ENCODE measurements around the gene SH3BP1. TPM values are rescaled to one million over a fixed set of nuclear protein-coding genes. Genes with fewer than 3 reads are reported as not detected.

The SH3BP1 gene
- total and polyA plus RNA-seq, 9 of the 15 experiments (the other 6 are each of a cell fraction or from before 2014, with no cell fraction given) = 0.10 to 36.2 (median 10.4) TPM

DNA sequence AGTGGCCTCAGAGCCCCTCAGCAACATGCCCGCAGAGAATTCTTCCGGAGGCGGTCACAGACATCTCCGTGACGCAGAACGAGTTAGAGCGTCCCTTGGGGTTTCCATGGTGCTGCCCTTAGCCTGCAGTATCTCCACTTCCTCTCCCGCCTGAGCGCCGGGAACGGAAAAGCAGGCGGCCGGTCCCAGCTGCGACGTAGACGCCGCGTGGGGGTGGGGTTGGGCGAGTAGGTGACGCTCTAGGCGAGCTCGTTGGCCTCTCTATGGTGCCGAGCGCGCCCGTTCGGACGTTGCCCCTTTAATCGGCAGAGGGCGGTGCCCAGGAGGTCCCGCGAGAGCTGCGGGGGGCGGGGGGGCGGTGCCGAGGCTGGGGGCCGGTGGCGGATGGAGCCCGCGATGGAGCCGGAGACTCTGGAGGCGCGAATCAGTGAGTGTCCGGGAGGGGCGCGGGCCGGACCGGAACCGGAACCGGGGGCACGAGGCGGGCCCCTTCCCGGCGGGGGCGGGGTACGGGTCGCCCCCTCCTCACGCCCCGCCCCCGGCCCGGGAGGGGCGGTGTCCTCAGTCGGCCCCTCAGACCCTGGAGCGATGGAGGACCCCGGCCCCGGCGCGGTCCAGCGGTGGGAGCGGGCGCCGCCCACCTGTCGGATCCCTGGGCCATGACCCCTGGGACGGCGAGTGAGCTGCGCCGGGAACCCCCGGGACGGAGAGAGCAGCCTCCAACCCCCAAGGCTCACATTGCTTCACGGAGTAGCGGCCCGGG is 30.8 kb upstream of the SH3BP1 start, which contains the start of gene GGA1 (continued):
- TF ChIP-seq, protein P1, sequence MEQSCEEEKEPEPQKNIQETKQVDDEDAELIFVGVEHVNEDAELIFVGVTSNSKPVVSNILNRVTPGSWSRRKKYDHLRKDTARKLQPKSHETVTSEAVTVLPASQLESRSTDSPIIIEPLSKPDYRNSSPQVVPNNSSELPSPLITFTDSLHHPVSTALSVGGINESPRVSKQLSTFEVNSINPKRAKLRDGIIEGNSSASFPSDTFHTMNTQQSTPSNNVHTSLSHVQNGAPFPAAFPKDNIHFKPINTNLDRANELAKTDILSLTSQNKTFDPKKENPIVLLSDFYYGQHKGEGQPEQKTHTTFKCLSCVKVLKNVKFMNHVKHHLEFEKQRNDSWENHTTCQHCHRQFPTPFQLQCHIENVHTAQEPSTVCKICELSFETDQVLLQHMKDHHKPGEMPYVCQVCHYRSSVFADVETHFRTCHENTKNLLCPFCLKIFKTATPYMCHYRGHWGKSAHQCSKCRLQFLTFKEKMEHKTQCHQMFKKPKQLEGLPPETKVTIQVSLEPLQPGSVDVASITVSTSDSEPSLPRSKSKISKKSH (CRISPR knock-in tag; IDR thresholded peaks at IDR 0.05) = no peak
- TF ChIP-seq ZNF124 (CRISPR knock-in tag; IDR thresholded peaks at IDR 0.05) = no peak
- no peak for TF ChIP-seq SREBF1 (IDR thresholded peaks at IDR 0.05; ENCODE audit: borderline replicate concordance, low read depth, low read length)
- no peak for TF ChIP-seq SLC30A9 (CRISPR knock-in tag; IDR thresholded peaks at IDR 0.05)
- TF ChIP-seq, protein P2, sequence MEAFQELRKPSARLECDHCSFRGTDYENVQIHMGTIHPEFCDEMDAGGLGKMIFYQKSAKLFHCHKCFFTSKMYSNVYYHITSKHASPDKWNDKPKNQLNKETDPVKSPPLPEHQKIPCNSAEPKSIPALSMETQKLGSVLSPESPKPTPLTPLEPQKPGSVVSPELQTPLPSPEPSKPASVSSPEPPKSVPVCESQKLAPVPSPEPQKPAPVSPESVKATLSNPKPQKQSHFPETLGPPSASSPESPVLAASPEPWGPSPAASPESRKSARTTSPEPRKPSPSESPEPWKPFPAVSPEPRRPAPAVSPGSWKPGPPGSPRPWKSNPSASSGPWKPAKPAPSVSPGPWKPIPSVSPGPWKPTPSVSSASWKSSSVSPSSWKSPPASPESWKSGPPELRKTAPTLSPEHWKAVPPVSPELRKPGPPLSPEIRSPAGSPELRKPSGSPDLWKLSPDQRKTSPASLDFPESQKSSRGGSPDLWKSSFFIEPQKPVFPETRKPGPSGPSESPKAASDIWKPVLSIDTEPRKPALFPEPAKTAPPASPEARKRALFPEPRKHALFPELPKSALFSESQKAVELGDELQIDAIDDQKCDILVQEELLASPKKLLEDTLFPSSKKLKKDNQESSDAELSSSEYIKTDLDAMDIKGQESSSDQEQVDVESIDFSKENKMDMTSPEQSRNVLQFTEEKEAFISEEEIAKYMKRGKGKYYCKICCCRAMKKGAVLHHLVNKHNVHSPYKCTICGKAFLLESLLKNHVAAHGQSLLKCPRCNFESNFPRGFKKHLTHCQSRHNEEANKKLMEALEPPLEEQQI (IDR thresholded peaks at IDR 0.05) = no peak
- TF ChIP-seq, protein P3, sequence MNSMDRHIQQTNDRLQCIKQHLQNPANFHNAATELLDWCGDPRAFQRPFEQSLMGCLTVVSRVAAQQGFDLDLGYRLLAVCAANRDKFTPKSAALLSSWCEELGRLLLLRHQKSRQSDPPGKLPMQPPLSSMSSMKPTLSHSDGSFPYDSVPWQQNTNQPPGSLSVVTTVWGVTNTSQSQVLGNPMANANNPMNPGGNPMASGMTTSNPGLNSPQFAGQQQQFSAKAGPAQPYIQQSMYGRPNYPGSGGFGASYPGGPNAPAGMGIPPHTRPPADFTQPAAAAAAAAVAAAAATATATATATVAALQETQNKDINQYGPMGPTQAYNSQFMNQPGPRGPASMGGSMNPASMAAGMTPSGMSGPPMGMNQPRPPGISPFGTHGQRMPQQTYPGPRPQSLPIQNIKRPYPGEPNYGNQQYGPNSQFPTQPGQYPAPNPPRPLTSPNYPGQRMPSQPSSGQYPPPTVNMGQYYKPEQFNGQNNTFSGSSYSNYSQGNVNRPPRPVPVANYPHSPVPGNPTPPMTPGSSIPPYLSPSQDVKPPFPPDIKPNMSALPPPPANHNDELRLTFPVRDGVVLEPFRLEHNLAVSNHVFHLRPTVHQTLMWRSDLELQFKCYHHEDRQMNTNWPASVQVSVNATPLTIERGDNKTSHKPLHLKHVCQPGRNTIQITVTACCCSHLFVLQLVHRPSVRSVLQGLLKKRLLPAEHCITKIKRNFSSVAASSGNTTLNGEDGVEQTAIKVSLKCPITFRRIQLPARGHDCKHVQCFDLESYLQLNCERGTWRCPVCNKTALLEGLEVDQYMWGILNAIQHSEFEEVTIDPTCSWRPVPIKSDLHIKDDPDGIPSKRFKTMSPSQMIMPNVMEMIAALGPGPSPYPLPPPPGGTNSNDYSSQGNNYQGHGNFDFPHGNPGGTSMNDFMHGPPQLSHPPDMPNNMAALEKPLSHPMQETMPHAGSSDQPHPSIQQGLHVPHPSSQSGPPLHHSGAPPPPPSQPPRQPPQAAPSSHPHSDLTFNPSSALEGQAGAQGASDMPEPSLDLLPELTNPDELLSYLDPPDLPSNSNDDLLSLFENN (IDR thresholded peaks at IDR 0.05; ENCODE audit: low read depth in 2 of 2, low read length in 2 of 2) = no peak
- TF ChIP-seq TCF3 (CRISPR knock-in tag; IDR thresholded peaks at IDR 0.05) = no peak
- TF ChIP-seq RAD21 (CRISPR knock-in tag; conservative IDR thresholded peaks at IDR 0.05 in 1 of 2, IDR thresholded peaks at IDR 0.05 in 1 of 2) = no peak
- TF ChIP-seq EP400 (IDR thresholded peaks at IDR 0.05) = peak; percentile 96
- no peak for TF ChIP-seq MAFK (IDR thresholded peaks at IDR 0.05; ENCODE audit: low read length)
- TF ChIP-seq, protein P4, sequence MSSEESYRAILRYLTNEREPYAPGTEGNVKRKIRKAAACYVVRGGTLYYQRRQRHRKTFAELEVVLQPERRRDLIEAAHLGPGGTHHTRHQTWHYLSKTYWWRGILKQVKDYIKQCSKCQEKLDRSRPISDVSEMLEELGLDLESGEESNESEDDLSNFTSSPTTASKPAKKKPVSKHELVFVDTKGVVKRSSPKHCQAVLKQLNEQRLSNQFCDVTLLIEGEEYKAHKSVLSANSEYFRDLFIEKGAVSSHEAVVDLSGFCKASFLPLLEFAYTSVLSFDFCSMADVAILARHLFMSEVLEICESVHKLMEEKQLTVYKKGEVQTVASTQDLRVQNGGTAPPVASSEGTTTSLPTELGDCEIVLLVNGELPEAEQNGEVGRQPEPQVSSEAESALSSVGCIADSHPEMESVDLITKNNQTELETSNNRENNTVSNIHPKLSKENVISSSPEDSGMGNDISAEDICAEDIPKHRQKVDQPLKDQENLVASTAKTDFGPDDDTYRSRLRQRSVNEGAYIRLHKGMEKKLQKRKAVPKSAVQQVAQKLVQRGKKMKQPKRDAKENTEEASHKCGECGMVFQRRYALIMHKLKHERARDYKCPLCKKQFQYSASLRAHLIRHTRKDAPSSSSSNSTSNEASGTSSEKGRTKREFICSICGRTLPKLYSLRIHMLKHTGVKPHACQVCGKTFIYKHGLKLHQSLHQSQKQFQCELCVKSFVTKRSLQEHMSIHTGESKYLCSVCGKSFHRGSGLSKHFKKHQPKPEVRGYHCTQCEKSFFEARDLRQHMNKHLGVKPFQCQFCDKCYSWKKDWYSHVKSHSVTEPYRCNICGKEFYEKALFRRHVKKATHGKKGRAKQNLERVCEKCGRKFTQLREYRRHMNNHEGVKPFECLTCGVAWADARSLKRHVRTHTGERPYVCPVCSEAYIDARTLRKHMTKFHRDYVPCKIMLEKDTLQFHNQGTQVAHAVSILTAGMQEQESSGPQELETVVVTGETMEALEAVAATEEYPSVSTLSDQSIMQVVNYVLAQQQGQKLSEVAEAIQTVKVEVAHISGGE (CRISPR knock-in tag; IDR thresholded peaks at IDR 0.05) = peak; percentile 42 to 95 (median 81); a peak in 5 of 6 replicates
- peak; percentile 79 for TF ChIP-seq RFX1 (IDR thresholded peaks at IDR 0.05)
- no peak for TF ChIP-seq MAFF (IDR thresholded peaks at IDR 0.05; ENCODE audit: low read length)
- no peak for TF ChIP-seq U2AF1 (optimal IDR thresholded peaks at IDR 0.05; ENCODE audit: low read depth, low read length)
- TF ChIP-seq HIVEP1 (CRISPR knock-in tag; IDR thresholded peaks at IDR 0.05) = no peak
- no peak for TF ChIP-seq CBFA2T2 (conservative IDR thresholded peaks at IDR 0.05)
